PC-9 (cell line): Measurements from ENCODE around the gene CASQ2. TPM values are rescaled to one million over a fixed set of nuclear protein-coding genes. Genes with fewer than 3 reads are reported as not detected.

Experiments used
- BruUV-seq: library from RNA; stranded (reverse); fragments of 400-500 nt; replicated peaks from 2 replicates; lab custom pipeline; 2021; lab: Mats Ljungman, UMichigan
- CTCF ChIA-PET: fragments of 300-600 bp; sonication (Branson Sonifier 250); formaldehyde crosslinking; loops from one replicate; lab custom pipeline; 2022; ENCODE audit warnings: antibody characterized with exemption; lab: Charles Lee
- POLR2A ChIA-PET: fragments of 300-600 bp; sonication (Branson Sonifier 250); formaldehyde crosslinking; loops from one replicate; lab custom pipeline; 2022; ENCODE audit warnings: antibody characterized with exemption; ENCODE audit not compliant: unreplicated experiment; lab: Charles Lee
- DNase-seq, 2 experiments: peaks; one replicate each; pipeline versions ENCODE4 v3.0.0 to v3.0.0-alpha.2; 2015 to 2022; ENCODE audit warnings: mixed read lengths in 1 of 2
- H2AFZ ChIP-seq: fragments of 200-600 bp; sonication (generic); 2 replicates; pipeline ENCODE4 v1.8.1; 2017; ENCODE audit warnings: antibody characterized with exemption
- H3F3A ChIP-seq: fragments of 200-600 bp; sonication (generic); 2 replicates; pipeline ENCODE4 v1.8.1; 2017; ENCODE audit warnings: antibody characterized with exemption, mild to moderate bottlenecking, low read depth; ENCODE audit not compliant: insufficient read depth
- H3K27ac ChIP-seq: fragments of 200-600 bp; sonication (generic); 2 replicates; pipeline ENCODE4 v1.6.1; 2016; ENCODE audit warnings: mixed run types
- H3K27me3 ChIP-seq: fragments of 200-600 bp; sonication (generic); 2 replicates; pipeline ENCODE4 v1.6.1; 2016; ENCODE audit warnings: low read depth, mixed run types; ENCODE audit not compliant: insufficient read depth
- H3K36me3 ChIP-seq: fragments of 200-600 bp; sonication (generic); 2 replicates; pipeline ENCODE4 v1.6.1; 2016; ENCODE audit warnings: low read depth, mixed run types
- H3K4me1 ChIP-seq: fragments of 200-600 bp; sonication (generic); replicated peaks from 2 replicates; pipeline ENCODE4 v1.6.1; 2016; ENCODE audit warnings: mixed run types; ENCODE audit not compliant: insufficient read depth
- H3K4me2 ChIP-seq: fragments of 200-600 bp; sonication (generic); 2 replicates; pipeline ENCODE4 v1.6.1; 2017; ENCODE audit warnings: mixed run types
- H3K4me3 ChIP-seq: fragments of 200-600 bp; sonication (generic); 2 replicates; pipeline ENCODE4 v1.6.1; 2016; ENCODE audit warnings: mixed run types
- H3K79me2 ChIP-seq: fragments of 200-600 bp; sonication (generic); 2 replicates; pipeline ENCODE4 v1.6.1; 2017; ENCODE audit warnings: low read depth, mixed run types
- H3K9me2 ChIP-seq: fragments of 200-600 bp; sonication (generic); 2 replicates; pipeline ENCODE4 v1.8.1; 2017; ENCODE audit warnings: mild to moderate bottlenecking; ENCODE audit not compliant: insufficient read depth
- H3K9me3 ChIP-seq: fragments of 200-600 bp; sonication (generic); 2 replicates; pipeline ENCODE4 v1.8.1; 2016; ENCODE audit warnings: low read depth; ENCODE audit not compliant: insufficient read depth
- H4K20me1 ChIP-seq: fragments of 200-600 bp; sonication (generic); 2 replicates; pipeline ENCODE4 v1.8.1; 2017; ENCODE audit not compliant: insufficient read depth
- EZH2 ChIP-seq: fragments of 200-600 bp; sonication (generic); IDR thresholded peaks from 2 replicates; pipeline ENCODE4 v1.8.0; 2017; ENCODE audit warnings: antibody characterized with exemption, low read depth
- intact Hi-C: fragments of 100-400 bp; cut with micrococcal nuclease; formaldehyde crosslinking; loops from one replicate; pipeline ENCODE4 v1.10.0; 2022; ENCODE audit not compliant: unreplicated experiment
- total RNA-seq: library from RNA; stranded (reverse); gene quantifications from 2 replicates; pipeline ENCODE4 v1.2.3, GENCODE V29; 2021
- TF ChIP-seq, protein P1 (sequence below): fragments of 200-600 bp; sonication (generic); conservative IDR thresholded peaks from 2 replicates; pipeline ENCODE4 v1.6.1; 2017; ENCODE audit warnings: mixed run types, antibody characterized with exemption, mild to moderate bottlenecking, moderate library complexity

The CASQ2 gene
- total RNA-seq, 1 experiment from 2014 or later = not detected

DNA sequence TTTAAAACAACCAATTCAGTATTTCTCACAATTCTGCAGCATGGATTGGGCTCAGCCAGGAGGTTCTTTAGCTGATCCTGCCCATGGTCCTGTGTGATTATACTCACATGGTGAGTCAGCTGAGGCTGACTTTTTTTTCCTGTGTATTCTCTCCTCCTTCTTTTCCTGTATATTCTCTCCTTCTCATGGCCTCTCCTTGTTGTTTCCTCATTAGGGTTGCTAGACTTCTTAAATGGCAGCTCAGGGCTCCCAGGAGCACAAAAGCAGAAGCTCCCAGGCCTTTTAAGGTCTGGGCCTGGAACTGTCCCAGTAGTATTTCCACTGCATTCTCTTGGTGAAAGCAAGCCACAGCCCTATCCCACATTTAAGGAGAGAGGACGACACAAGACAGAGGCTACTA, 99.9 kb downstream of the CASQ2 start:
- ChIA-PET CTCF (interaction anchor here (0.6 to 1.0 kb wide), 4 partner anchors 38 to 252 kb away, joined by 3 to 7 read pairs (median 4); no protein-coding TSS in a partner anchor), POLR2A (interaction anchor here (0.6 kb wide), 1 partner anchor 463 kb away, joined by 11 read pairs; no protein-coding TSS in a partner anchor)
- peak overlapping the region; percentile 89 for H3K27ac ChIP-seq
- TF ChIP-seq, protein P1, sequence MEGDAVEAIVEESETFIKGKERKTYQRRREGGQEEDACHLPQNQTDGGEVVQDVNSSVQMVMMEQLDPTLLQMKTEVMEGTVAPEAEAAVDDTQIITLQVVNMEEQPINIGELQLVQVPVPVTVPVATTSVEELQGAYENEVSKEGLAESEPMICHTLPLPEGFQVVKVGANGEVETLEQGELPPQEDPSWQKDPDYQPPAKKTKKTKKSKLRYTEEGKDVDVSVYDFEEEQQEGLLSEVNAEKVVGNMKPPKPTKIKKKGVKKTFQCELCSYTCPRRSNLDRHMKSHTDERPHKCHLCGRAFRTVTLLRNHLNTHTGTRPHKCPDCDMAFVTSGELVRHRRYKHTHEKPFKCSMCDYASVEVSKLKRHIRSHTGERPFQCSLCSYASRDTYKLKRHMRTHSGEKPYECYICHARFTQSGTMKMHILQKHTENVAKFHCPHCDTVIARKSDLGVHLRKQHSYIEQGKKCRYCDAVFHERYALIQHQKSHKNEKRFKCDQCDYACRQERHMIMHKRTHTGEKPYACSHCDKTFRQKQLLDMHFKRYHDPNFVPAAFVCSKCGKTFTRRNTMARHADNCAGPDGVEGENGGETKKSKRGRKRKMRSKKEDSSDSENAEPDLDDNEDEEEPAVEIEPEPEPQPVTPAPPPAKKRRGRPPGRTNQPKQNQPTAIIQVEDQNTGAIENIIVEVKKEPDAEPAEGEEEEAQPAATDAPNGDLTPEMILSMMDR = no peak
- TF ChIP-seq EZH2 = no peak
- H3K36me3 ChIP-seq = peaks cover 61% of the 10 kb centered on the region
- peak in 1 of 2 experiments; percentile 35 for DNase-seq
- H3F3A ChIP-seq = peaks cover 49% of the 10 kb centered on the region
- H3K27me3 ChIP-seq = no peaks in the 10 kb centered on the region
- no peaks in the 10 kb centered on the region for H3K9me2 ChIP-seq
- H2AFZ ChIP-seq = no peak overlapping the region
- peaks cover 52% of the 10 kb centered on the region for H3K79me2 ChIP-seq
- H3K4me2 ChIP-seq = peak overlapping the region; percentile 68
- H3K9me3 ChIP-seq = 0 out of 2 replicates have a peak, but pooled peaks cover 9% of the 10 kb centered on the region
- BruUV-seq = no TSS peak
- peaks cover 74% of the 10 kb centered on the region for H3K4me1 ChIP-seq
- intact Hi-C loops = no loop called here
- no peaks in the 10 kb centered on the region for H4K20me1 ChIP-seq
- H3K4me3 ChIP-seq = peak overlapping the region; percentile 2; the same call in 1 of the 2 replicates

DNA sequence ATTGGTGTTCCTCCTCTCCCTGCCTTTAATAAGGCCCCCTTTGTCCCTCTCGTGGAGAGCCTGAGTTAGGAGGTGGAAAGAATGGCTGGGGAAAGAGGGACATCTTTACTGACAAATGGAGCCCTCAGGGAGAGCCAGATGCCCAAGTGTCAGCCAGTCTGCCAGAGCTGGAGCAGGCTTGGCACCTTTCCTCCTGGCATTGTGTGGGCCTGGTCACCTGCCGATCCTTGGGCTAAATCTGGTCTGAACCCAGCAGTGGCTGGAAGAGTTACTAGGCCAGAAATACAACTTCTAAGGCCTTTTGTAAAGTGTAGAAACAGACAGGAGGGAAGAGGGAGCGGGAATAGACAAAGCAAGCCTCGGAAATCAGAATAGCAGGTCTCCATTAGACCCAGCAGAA, 101.8 kb downstream of the CASQ2 start:
- H3K79me2 ChIP-seq = peaks cover 37% of the 10 kb centered on the region
- 0 out of 2 replicates have a peak, but pooled peaks cover 9% of the 10 kb centered on the region for H3K9me3 ChIP-seq
- BruUV-seq = no TSS peak
- ChIA-PET CTCF (no interaction called here), POLR2A (no interaction called here)
- H3K9me2 ChIP-seq = no peaks in the 10 kb centered on the region
- no peaks in the 10 kb centered on the region for H3K27me3 ChIP-seq
- intact Hi-C loops = no loop called here
- H3K4me2 ChIP-seq = no peak overlapping the region
- peaks cover 49% of the 10 kb centered on the region for H3F3A ChIP-seq
- no peaks in the 10 kb centered on the region for H4K20me1 ChIP-seq
- TF ChIP-seq, protein P1 = no peak
- no peak for TF ChIP-seq EZH2
- no peak for DNase-seq
- H3K4me1 ChIP-seq = peaks cover 65% of the 10 kb centered on the region
- H3K4me3 ChIP-seq = no peak overlapping the region
- H2AFZ ChIP-seq = no peak overlapping the region
- H3K27ac ChIP-seq = no peak overlapping the region
- H3K36me3 ChIP-seq = peaks cover 79% of the 10 kb centered on the region

DNA sequence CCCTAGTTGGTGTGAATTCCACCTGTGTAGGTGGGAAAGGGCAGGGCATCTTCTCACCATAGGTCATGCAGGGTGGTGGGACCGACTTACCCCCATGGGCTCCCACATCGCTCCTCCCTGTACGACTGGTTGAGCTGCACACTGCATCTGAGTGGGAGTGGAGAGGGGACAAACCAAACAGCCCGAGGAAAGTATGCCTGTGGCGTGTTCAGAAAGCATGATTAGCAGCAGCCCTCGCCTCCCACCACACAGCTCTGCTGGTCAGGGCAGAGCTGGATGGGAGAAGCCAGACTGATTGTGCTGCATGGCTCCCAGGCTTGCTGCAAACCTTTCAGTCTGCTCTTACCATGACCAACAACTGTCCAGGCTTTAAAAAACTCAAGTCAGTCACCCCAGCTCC, 102.3 kb downstream of the CASQ2 start:
- Histone ChIP-seq H3K79me2 (peaks cover 35% of the 10 kb centered on the region), H3K4me2 (no peak overlapping the region), H3K9me3 (0 out of 2 replicates have a peak, but pooled peaks cover 9% of the 10 kb centered on the region), H3F3A (peaks cover 48% of the 10 kb centered on the region), H3K27me3 (no peaks in the 10 kb centered on the region), H3K9me2 (no peaks in the 10 kb centered on the region), H3K4me1 (peaks cover 60% of the 10 kb centered on the region), H2AFZ (no peak overlapping the region), H3K27ac (no peak overlapping the region), H3K4me3 (no peak overlapping the region), H3K36me3 (peaks cover 79% of the 10 kb centered on the region), H4K20me1 (no peaks in the 10 kb centered on the region)
- TF ChIP-seq, protein P1 = no peak
- TF ChIP-seq EZH2 = no peak
- no TSS peak for BruUV-seq
- ChIA-PET POLR2A (no interaction called here), CTCF (no interaction called here)
- intact Hi-C loops = no loop called here
- no peak for DNase-seq
